ENCODE data around the gene PLOD2. TPM values are rescaled to one million over a fixed set of nuclear protein-coding genes. Genes with fewer than 3 reads are reported as not detected.

The PLOD2 gene
- total and polyA plus RNA-seq, 2 of the 4 experiments (the other 2 are of a cell fraction), result 84.0 to 117 TPM

GRCh38 chr3:146153429-146153828, 7.6 kb downstream of the PLOD2 start:
- ChIA-PET CTCF (interaction anchor here (0.6 kb wide), 1 partner anchor 37 kb away, joined by 3 read pairs; no protein-coding TSS in a partner anchor), POLR2A (ENCODE audit: unreplicated experiment) (interaction anchor here (1.3 kb wide), 1 partner anchor 8 kb away, joined by 4 read pairs; no protein-coding TSS in a partner anchor)
- dilution Hi-C loops (cut with HindIII; ENCODE audit: low sequenced_read_pairs, unreplicated experiment), result no loop called here

More at GRCh38 chr3:146153429-146153828, 7.6 kb downstream of the PLOD2 start:
- no peak overlapping the region for H4K91ac ChIP-seq (ENCODE audit: insufficient read depth, low read depth, low read length)
- no peak overlapping the region for H4K8ac ChIP-seq (ENCODE audit: low read depth in 2 of 2, low read length in 2 of 2)
- H3K4ac ChIP-seq (ENCODE audit: low read depth, low read length), result no peak overlapping the region
- BruUV-seq (replicated peaks), result no TSS peak
- no peak overlapping the region for H3K56ac ChIP-seq (ENCODE audit: extremely low read depth, insufficient read depth, low read length)
- no peak overlapping the region for H2BK20ac ChIP-seq (ENCODE audit: low read depth, low read length)
- H2AK5ac ChIP-seq (ENCODE audit: low read depth, low read length), result no peak overlapping the region
- no peak overlapping the region for H2BK15ac ChIP-seq (ENCODE audit: low read depth, low read length)
- H3K23ac ChIP-seq (ENCODE audit: low read depth, low read length), result no peak overlapping the region
- no peak overlapping the region for H3K18ac ChIP-seq (ENCODE audit: low read depth, low read length)
- TF ChIP-seq CTCF (conservative IDR thresholded peaks at IDR 0.05; ENCODE audit: low read depth, low read length) (no peak), CEBPB (IDR thresholded peaks at IDR 0.05; ENCODE audit: low read depth, low read length) (no peak), RFX5 (IDR thresholded peaks at IDR 0.05; ENCODE audit: low read depth, low read length) (no peak), POLR2A (IDR thresholded peaks at IDR 0.05; ENCODE audit: low read depth, low read length) (no peak), SMC3 (IDR thresholded peaks at IDR 0.05; ENCODE audit: low read depth, low read length) (no peak), MXI1 (IDR thresholded peaks at IDR 0.05; ENCODE audit: borderline replicate concordance, low read depth, low read length) (no peak), USF2 (IDR thresholded peaks at IDR 0.05; ENCODE audit: low read depth, low read length) (no peak), MAFK (IDR thresholded peaks at IDR 0.05; ENCODE audit: low read depth, low read length) (no peak), NFE2L2 (IDR thresholded peaks at IDR 0.05; ENCODE audit: low read depth, low read length) (no peak), ELK1 (IDR thresholded peaks at IDR 0.05; ENCODE audit: borderline replicate concordance, low read depth, low read length) (no peak), BHLHE40 (IDR thresholded peaks at IDR 0.05; ENCODE audit: low read depth, low read length) (no peak), CHD1 (IDR thresholded peaks at IDR 0.05; ENCODE audit: low read depth, low read length) (no peak), FOS (IDR thresholded peaks at IDR 0.05; ENCODE audit: low read depth, low read length) (no peak), RAD21 (IDR thresholded peaks at IDR 0.05; ENCODE audit: low read length) (no peak), MAZ (IDR thresholded peaks at IDR 0.05; ENCODE audit: borderline replicate concordance, low read depth, low read length) (no peak), RCOR1 (IDR thresholded peaks at IDR 0.05; ENCODE audit: insufficient replicate concordance, low read length) (no peak)
- H3K14ac ChIP-seq (replicated peaks; ENCODE audit: low read depth, low read length), result no peak overlapping the region
- no peaks in the 10 kb centered on the region for H3K27me3 ChIP-seq (ENCODE audit: control insufficient read depth, insufficient read depth, low read length)
- no peak overlapping the region; the same call in 1 of the 2 replicates for H4K5ac ChIP-seq (ENCODE audit: low read depth, low read length)
- H3K79me1 ChIP-seq (ENCODE audit: low read depth in 1 of 2, low read length in 2 of 2), result peaks cover 14 to 57% of the 10 kb centered on the region in 2 experiments; a peak in 2 of 4 replicates
- WGBS, 2 experiments (ENCODE audit: extremely low coverage in 2 of 2, insufficient read length in 1 of 2), result no CpG with 5 or more reads among the region's 4 CpGs
- H3K27ac ChIP-seq (ENCODE audit: insufficient read depth, low read length), result no peak overlapping the region
- peaks cover 12% of the 10 kb centered on the region for H3K4me1 ChIP-seq (ENCODE audit: control insufficient read depth, insufficient read depth, low read length)
- H3K36me3 ChIP-seq (ENCODE audit: control insufficient read depth, insufficient read depth, low read length), result peaks cover 5% of the 10 kb centered on the region
- no peaks in the 10 kb centered on the region for H3K9me3 ChIP-seq (ENCODE audit: control insufficient read depth, insufficient read depth, low read length)
- no peak overlapping the region for H2AFZ ChIP-seq (replicated peaks; ENCODE audit: low read length, poor library complexity)
- no peak overlapping the region for H3K4me2 ChIP-seq (ENCODE audit: low read depth, low read length)
- intact Hi-C loops (cut with micrococcal nuclease), result no loop called here
- peaks cover 7% of the 10 kb centered on the region for H3K9me1 ChIP-seq (ENCODE audit: insufficient read depth, low read length)
- peaks cover 51% of the 10 kb centered on the region for H4K20me1 ChIP-seq (ENCODE audit: insufficient read depth, low read length)
- no peak overlapping the region for H2BK120ac ChIP-seq (ENCODE audit: low read depth, low read length)
- no peak overlapping the region for H3K9ac ChIP-seq (ENCODE audit: low read depth, low read length)
- H2AK9ac ChIP-seq (replicated peaks; ENCODE audit: low read depth, low read length, poor library complexity), result no peak overlapping the region
- in situ Hi-C loops (cut with MboI; ENCODE audit: low sequenced_read_pairs), result no loop called here
- no peak overlapping the region for H3K4me3 ChIP-seq (ENCODE audit: insufficient read depth, low read depth, low read length)
- DNase-seq (no peak), ATAC-seq (ENCODE audit: low read depth) (no peak)
- no peak overlapping the region for H2BK5ac ChIP-seq (ENCODE audit: low read depth, low read length, poor library complexity, severe bottlenecking)

Measured in IMR-90 (cell line).